DLD1 (cell line): ENCODE measurements around the gene HSDL2.

ENCODE experiments used
- in situ Hi-C: cut with HindIII; loops from 2 replicates; pipeline ENCODE4 v1.10.0; 2017; ENCODE audit warnings: low sequenced_read_pairs

Gene HSDL2

GRCh38 chr9:112439825-112440224 lies 59.9 kb downstream of the HSDL2 start:
- in situ Hi-C loops, result no loop called here

DNA sequence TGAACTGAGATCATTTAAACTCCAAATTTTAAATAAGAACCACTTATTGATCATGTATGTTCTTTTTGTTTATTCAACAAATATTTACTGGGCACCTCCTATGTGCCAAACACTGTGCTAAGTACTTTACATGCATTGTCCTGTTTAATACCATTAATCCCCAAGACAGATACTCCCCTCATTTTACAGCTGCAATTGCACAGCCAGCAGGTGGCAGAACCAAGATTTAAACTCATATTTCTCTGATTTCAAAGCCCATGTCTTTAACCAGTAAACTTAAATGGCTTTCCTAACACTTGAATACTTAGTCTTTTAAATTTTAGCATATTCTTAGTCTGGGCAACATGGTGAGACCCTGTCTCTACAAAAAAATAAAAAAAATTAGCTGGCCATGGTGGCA lies 63.3 kb downstream of the HSDL2 start:
- in situ Hi-C loops, result no loop called here

GRCh38 chr9:112443636-112444035 lies 63.7 kb downstream of the HSDL2 start:
- in situ Hi-C loops, result no loop called here

DNA sequence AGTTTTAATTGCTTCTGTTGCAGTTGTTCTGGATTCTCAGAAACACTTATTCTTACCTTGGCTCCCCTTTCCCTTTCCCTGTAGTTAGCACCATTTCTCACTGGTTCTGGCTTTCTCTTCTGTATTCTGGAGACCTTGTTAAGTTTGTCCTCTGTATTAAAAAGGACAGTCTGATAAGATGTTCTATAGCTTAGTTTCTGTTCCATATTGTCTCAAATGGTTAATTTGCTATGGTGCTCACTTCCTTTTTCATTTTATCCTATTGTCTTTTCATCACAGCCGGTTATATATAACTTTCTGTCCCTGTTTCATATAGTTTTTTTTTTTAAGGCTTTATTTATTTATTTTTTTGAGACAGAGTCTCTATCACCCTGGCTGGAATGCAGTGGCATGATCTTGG lies 65.3 kb downstream of the HSDL2 start:
- in situ Hi-C loops, result no loop called here

- in situ Hi-C loops, result no loop called here
Observed at GRCh38 chr9:112446080-112446479, 66.2 kb downstream of the HSDL2 start.

DNA sequence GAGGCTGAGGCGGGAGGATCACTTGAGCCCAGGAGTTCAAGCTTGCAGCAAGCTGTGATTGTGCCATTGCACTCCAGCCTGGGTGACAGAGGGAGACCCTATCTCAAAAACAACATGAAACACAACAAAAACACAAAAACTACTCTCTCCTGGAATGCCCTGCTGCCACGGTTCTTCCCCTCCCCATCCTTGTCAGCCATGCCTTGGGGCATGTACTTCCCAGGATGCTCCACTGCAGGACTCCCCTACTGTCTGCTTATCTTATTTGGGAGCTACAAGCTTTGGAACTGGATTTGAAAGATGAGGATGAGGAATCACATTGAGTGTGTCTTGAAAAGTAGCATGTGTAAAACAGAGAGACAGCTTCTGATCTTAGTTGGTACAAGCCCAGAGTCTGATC lies 66.6 kb downstream of the HSDL2 start:
- in situ Hi-C loops, result no loop called here

DNA sequence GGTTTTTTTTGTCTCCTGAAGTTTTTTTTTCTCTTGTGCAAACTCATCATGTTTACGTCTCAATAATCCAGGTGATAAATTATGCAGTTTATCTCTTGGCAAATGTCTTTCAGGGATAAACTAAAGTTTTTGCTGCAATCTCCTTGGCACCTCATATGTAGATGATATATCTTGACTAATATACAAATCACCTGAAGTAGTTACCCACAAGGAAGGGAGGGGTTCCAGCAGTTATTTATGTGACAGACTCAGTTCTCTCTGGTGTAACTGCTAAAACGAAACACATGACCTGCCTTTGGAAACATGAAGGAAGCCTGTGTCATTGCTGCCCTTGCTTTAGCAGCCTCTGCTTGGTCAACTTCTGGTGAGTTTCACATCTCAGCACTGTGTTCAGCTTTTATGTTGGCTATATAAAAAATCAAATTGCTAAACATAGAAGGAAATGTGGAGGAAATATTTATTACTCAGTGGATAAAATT lies 67.4 kb downstream of the HSDL2 start:
- in situ Hi-C loops, result no loop called here

DNA sequence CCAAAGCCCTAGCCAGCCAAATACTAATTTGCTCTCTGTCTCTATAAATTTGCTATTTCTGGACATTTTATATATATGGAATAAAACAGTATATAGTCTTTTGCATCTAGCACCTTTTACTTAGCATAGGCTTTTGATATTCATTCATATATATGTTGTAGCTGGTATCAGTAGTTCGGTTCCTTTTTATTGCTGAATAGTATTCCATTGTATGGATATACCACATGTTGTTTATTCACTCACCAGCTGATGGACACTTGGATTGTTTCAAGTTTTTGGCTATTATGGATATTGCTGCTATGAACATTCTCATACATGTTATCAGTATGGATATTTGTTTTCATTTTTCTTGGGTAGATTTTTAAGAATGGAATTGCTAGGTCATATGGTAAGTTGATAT lies 82.9 kb downstream of the HSDL2 start:
- in situ Hi-C loops, result no loop called here

DNA sequence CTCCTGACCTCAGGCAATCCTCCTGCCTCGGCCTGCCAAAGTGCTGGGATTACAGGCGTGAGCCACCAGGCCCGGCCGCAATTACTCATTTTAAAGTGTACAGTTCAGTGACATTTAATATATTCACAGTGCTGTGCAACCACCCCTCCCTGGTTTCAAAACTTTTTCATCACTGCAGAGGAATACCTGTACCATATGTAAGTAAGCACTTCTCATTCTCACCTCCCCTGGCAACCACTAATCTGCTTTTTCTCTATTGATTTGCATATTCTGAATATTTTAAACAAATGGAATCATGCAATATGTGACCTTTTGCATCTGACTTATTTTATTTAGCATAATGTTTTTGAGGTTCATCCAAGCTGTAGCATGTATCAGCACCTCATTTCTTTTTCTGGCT lies 85.4 kb downstream of the HSDL2 start:
- in situ Hi-C loops, result no loop called here

GRCh38 chr9:112472996-112473395 lies 93.1 kb downstream of the HSDL2 start:
- in situ Hi-C loops, result no loop called here

DNA sequence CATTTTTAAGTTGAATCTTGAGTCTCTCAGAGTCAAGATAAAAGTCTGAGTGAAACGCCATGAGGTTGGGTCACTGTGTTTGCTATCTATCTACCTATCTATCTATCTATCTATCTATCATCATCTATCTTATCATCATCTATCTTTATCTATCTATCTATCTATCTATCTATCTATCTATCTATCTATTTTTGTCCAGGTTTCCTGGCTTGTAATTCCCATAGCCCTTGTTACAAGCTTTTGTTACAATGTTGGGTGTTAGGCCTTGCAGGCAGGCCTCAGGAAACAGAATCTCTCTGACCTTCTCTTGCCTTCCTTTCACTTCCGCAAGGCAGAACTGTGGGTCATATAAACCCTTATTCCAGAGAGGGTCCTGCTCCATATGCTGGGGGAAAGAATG lies 94.1 kb downstream of the HSDL2 start:
- in situ Hi-C loops, result no loop called here

DNA sequence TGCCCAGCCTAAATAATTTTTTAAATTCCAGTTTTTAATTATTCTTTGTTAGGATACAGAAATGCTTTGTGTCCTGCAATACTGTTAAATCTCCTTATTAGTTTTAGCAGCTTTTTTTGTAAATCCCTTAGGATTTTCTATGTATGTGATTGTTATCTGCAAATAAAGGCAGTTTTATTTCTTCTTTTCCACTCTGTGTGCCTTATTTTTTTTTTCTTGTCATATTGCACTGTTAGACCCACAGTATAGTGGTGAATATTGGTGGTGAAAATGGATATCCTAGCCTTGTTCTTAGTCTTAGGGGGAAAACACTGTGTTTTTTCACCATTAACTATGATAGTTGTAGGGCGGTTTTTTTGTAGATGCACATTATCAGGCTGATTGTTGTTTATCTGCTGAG lies 95.4 kb downstream of the HSDL2 start:
- in situ Hi-C loops, result no loop called here

DNA sequence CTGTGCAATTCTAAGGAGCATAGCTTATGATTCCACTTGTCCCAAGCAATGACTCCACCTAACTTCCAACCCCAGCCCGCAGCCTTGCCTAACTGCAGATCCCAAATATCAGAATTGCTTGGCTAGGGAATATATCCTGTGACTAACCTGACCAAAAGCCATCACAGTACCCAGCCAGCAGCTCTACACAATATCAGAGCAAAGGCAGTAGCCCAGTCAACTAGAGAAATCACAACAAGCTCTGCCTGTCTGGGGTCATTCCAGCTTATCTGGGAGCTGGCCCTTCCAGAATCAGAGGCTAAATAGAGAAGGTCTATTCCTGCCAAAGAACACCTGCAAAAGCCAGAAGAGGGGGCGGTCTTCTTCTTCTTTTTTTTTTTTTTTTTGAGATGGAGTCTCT lies 97.4 kb downstream of the HSDL2 start:
- in situ Hi-C loops, result no loop called here

DNA sequence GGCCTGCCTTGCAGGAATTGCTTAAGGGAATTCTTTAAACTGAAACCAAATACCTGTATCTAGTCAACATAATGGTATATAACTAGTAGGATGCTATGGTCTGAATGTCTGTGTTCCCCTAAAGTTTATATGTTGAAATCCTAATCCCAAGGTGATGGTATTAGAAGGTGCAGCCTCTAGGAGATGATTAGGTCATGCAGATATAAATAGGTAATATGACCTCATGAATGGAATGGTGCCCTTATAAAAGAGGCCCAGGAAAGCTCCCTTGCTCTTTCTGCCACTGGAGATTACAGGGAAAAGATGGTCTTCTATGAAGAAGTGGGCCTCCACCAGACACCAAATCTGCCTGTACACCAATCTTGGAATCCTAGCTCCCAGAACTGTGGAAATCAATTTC lies 99.3 kb downstream of the HSDL2 start:
- in situ Hi-C loops, result no loop called here

- in situ Hi-C loops, result no loop called here
Observed at GRCh38 chr9:112484607-112485006, 104.7 kb downstream of the HSDL2 start.

- in situ Hi-C loops, result no loop called here
Observed at GRCh38 chr9:112485574-112485973, 105.7 kb downstream of the HSDL2 start.

DNA sequence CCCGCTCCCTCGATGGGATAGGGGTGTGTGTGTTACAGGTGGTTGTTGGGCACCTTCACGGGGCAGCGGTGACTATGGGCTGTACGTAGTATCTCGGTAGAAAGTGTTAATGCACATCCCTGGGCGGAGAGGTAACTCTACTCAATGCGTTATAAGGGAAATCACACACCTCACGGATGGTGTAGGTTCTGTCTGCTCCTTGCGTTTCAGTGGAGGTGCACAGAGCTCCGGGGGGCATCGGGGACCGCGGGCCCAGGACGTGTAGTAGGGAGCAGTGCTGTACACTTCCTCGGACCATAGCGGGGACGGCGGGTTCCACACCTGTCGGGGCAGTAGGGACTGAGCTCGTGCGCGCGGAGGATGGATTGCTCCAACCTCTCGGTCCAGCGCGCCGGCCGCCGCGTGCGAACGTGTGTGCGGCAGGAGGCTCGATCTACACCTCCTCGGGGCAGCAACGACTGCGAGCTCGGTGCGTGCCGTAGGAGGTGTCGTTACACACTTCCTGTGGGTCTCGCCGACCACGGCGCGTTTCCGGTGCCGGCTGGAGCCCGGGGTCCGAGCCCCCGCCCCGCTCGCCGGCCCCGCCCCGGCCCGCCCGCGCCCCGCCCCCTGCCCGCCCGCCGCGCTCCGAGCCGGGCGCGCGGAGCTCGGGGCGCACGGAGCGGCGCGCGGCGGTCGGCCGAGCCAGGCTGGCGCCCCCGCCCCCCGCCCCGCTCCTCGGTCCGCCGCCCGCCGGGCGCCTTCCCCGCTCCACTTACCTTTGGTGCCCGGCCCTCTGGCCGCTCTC lies 106.5 kb downstream of the HSDL2 start, which contains the start of gene KIAA1958:
KIAA1958 (plus strand) TSS at position 607 of the 787 bp plus-strand sequence. CDS start 87,254 bp downstream, outside the sequence.
- in situ Hi-C loops, result no loop called here

- in situ Hi-C loops, result no loop called here
Observed at GRCh38 chr9:112487008-112487798, 107.3 kb downstream of the HSDL2 start.

DNA sequence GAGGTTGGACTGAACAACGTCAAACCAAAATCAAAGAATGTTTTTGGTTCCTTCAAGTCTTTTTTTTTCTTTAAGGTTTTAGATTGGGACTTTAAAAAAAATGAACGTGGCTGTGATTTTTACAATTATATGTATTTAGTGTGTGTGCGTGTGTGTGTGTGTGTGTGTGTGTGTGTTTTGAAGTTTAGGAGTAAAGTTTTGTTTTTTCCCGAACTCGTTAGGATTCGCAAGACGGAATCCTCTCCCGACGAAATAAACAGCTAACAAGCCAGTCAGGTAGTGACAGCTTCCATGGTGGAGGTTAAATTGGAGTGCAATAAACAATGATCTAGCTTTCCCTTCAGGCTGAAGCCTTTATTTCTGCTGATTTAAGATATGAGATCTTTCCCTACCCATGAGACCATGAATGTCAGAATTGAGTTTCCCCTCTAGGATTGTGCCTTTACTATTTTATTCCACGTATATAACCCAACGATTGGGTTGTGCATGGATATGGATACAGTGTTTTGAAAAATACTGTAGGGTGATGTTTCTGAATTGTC lies 108.0 kb downstream of the HSDL2 start:
- in situ Hi-C loops, result no loop called here

GRCh38 chr9:112489039-112489546 lies 109.2 kb downstream of the HSDL2 start:
- in situ Hi-C loops, result no loop called here

DNA sequence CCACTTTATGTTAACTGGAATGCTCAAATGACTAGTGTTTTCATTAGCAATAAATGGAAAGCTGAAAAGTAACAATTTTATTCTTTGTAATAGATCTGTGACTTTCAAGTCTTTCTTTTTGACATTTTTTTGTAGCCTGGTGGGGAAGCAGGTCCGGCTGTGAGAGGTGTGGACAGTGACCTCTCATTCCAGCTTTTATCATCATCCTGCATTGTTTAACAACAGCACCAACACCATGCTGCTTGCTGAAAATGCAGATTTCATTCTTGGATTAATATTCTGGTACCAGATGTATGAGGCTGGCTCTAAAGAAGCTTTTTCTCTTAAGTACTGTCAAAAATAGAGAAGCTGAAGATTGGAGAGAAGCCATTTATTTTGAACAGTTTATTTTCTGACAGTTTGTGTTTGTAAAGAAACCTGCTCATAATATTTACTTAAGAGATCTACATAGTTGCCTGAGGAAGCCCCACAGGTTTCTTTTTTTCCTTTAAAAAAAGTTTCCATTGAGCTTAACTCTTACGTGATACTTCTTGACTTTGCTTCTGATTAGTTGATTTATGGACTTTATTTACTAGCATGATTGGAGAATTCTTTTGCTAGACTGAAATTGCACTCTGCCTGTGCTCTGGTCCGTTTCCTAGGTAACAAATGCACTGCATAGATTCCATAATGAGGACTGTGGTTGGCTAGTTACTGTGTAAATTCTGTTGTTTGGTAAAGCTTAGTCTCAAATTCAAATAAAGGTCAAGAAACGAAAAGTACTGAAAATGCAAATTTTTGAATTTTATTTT lies 110.2 kb downstream of the HSDL2 start:
- in situ Hi-C loops, result no loop called here
